H1 (cell line): ENCODE measurements around the gene UVRAG. TPM values are rescaled to one million over a fixed set of nuclear protein-coding genes. Genes with fewer than 3 reads are reported as not detected.

Experiments used
- CTCF ChIA-PET: fragments of 300-600 bp; sonication (Branson Sonifier 250); formaldehyde crosslinking; loops from one replicate; lab custom pipeline; 2021; ENCODE audit not compliant: partially characterized antibody; lab: Charles Lee
- POLR2A ChIA-PET: fragments of 300-600 bp; sonication (Branson Sonifier 250); formaldehyde crosslinking; loops from one replicate; lab custom pipeline; 2021; ENCODE audit warnings: inconsistent platforms; ENCODE audit not compliant: partially characterized antibody; lab: Charles Lee
- DNase-seq, 2 experiments: peaks; one replicate each; pipeline versions ENCODE4 v3.0.0 to v3.0.0-alpha.2; 2010 to 2022; ENCODE audit warnings: low spot score in 2 of 2, low read depth in 1 of 2, mixed read lengths in 1 of 2
- FAIRE-seq: peaks from 2 replicates; lab custom pipeline; 2011; peaks lifted over from hg19 to GRCh38; lab: Jason Lieb, UNC
- H2AFZ ChIP-seq: 2 replicates; pipeline ENCODE4 v1.8.1; 2012; ENCODE audit warnings: low read length, inconsistent platforms
- H2AK5ac ChIP-seq: 2 replicates; pipeline ENCODE4 v1.6.1; 2013; ENCODE audit warnings: low read depth, low read length
- H2BK120ac ChIP-seq: replicated peaks from 2 replicates; pipeline ENCODE3; 2013; ENCODE audit warnings: low read depth, low read length, inconsistent platforms
- H2BK12ac ChIP-seq: 2 replicates; pipeline ENCODE4 v1.6.1; 2013; ENCODE audit warnings: low read depth, low read length
- H2BK15ac ChIP-seq: 2 replicates; pipeline ENCODE4 v1.6.1; 2013; ENCODE audit warnings: low read length
- H2BK20ac ChIP-seq: 2 replicates; pipeline ENCODE4 v1.6.1; 2013; ENCODE audit warnings: low read length
- H2BK5ac ChIP-seq: 2 replicates; pipeline ENCODE4 v1.6.1; 2013; ENCODE audit warnings: low read depth, low read length
- H3K14ac ChIP-seq: 2 replicates; pipeline ENCODE4 v1.6.1; 2013; ENCODE audit warnings: inconsistent platforms; ENCODE audit not compliant: insufficient read length
- H3K18ac ChIP-seq: 2 replicates; pipeline ENCODE4 v1.6.1; 2013; ENCODE audit warnings: low read length; ENCODE audit errors: extremely low read depth
- H3K23ac ChIP-seq: 2 replicates; pipeline ENCODE4 v1.6.1; 2013; ENCODE audit warnings: inconsistent platforms; ENCODE audit not compliant: insufficient read length
- H3K23me2 ChIP-seq: 2 replicates; pipeline ENCODE4 v1.6.1; 2013; ENCODE audit warnings: low read depth, low read length
- H3K27ac ChIP-seq: 2 replicates; pipeline ENCODE4 v1.6.1; 2011; ENCODE audit warnings: low read depth, low read length, inconsistent platforms
- H3K27me3 ChIP-seq, 4 experiments: replicated peaks in 1 of 4; 1 replicate in 1 of 4; 2 replicates in 3 of 4; pipeline versions ENCODE4 v1.6.1 to v1.8.1; 2011 to 2013; ENCODE audit warnings: low read length in 3 of 4, mild to moderate bottlenecking in 3 of 4, inconsistent platforms in 2 of 4, mixed read lengths in 2 of 4, moderate library complexity in 1 of 4; ENCODE audit not compliant: control insufficient read depth in 3 of 4, insufficient read depth in 3 of 4; ENCODE audit errors: extremely low read depth in 1 of 4
- H3K36me3 ChIP-seq, 4 experiments: 2 replicates each; pipeline versions ENCODE4 v1.6.1 to v1.8.1; 2011 to 2013; ENCODE audit warnings: mild to moderate bottlenecking in 4 of 4, low read length in 3 of 4, moderate library complexity in 2 of 4, control low read depth in 1 of 4, inconsistent platforms in 1 of 4; ENCODE audit not compliant: insufficient read depth in 4 of 4, control insufficient read depth in 2 of 4
- H3K4ac ChIP-seq: replicated peaks from 2 replicates; pipeline ENCODE3; 2013; ENCODE audit warnings: low read length, low read depth, mixed read lengths, inconsistent platforms; ENCODE audit not compliant: insufficient read length
- H3K4me1 ChIP-seq, 4 experiments: replicated peaks in 1 of 4; 1 replicate in 1 of 4; 2 replicates in 3 of 4; pipeline versions ENCODE4 v1.6.1 to v1.8.1; 2011 to 2013; ENCODE audit warnings: low read length in 3 of 4, inconsistent platforms in 2 of 4, mixed read lengths in 1 of 4; ENCODE audit not compliant: insufficient read depth in 4 of 4, control insufficient read depth in 3 of 4
- H3K4me2 ChIP-seq, 2 experiments: 2 replicates each; pipeline versions ENCODE4 v1.6.1 to v1.8.1; 2011 to 2013; ENCODE audit warnings: low read depth in 2 of 2, low read length in 2 of 2, control low read depth in 1 of 2, inconsistent platforms in 1 of 2, mild to moderate bottlenecking in 1 of 2; ENCODE audit not compliant: insufficient read depth in 1 of 2
- H3K4me3 ChIP-seq, 4 experiments: fragments of 200-600, 300-600 bp in 1 of 4; sonication (generic), shearing (Covaris generic), sonication (Bioruptor Twin) in 1 of 4; 2 replicates each; pipeline versions ENCODE4 v1.5.1 to v1.8.1; 2011 to 2016; ENCODE audit warnings: low read length in 4 of 4, low read depth in 3 of 4, control low read depth in 2 of 4, inconsistent platforms in 2 of 4, mild to moderate bottlenecking in 2 of 4, mixed read lengths in 1 of 4, moderate library complexity in 1 of 4; ENCODE audit not compliant: insufficient read depth in 2 of 4; ENCODE audit errors: extremely low read depth in 1 of 4
- H3K56ac ChIP-seq: replicated peaks from 2 replicates; pipeline ENCODE3; 2013; ENCODE audit warnings: low read depth, mild to moderate bottlenecking, mixed read lengths, low read length, inconsistent platforms; ENCODE audit not compliant: insufficient read length
- H3K79me1 ChIP-seq: 2 replicates; pipeline ENCODE4 v1.6.1; 2013; ENCODE audit warnings: low read depth, low read length, control low read depth
- H3K79me2 ChIP-seq, 2 experiments: 2 replicates each; pipeline versions ENCODE4 v1.6.1 to v1.8.1; 2012 to 2013; ENCODE audit warnings: low read length in 2 of 2, mild to moderate bottlenecking in 2 of 2, inconsistent platforms in 1 of 2; ENCODE audit not compliant: insufficient read depth in 2 of 2, control insufficient read depth in 1 of 2
- H3K9ac ChIP-seq, 4 experiments: replicated peaks in 1 of 4; 1 replicate in 1 of 4; 2 replicates in 3 of 4; pipeline versions ENCODE4 v1.6.1 to v1.8.1; 2011 to 2013; ENCODE audit warnings: low read depth in 3 of 4, low read length in 3 of 4, control low read depth in 2 of 4, mild to moderate bottlenecking in 2 of 4, moderate library complexity in 2 of 4, inconsistent platforms in 1 of 4; ENCODE audit errors: extremely low read depth in 1 of 4
- H3K9me3 ChIP-seq, 2 experiments: 2 replicates each; pipeline versions ENCODE4 v1.6.1 to v1.8.1; 2012 to 2013; ENCODE audit warnings: mild to moderate bottlenecking in 2 of 2, moderate library complexity in 2 of 2, control low read depth in 1 of 2, inconsistent platforms in 1 of 2, low read depth in 1 of 2, low read length in 1 of 2, mixed read lengths in 1 of 2; ENCODE audit not compliant: insufficient read depth in 2 of 2
- H4K20me1 ChIP-seq, 2 experiments: replicated peaks in 1 of 2; 2 replicates each; pipeline versions ENCODE3 to v1.8.1; 2011 to 2013; ENCODE audit warnings: inconsistent platforms in 2 of 2, low read length in 2 of 2, mild to moderate bottlenecking in 1 of 2; ENCODE audit not compliant: insufficient read depth in 2 of 2, control insufficient read depth in 1 of 2
- H4K5ac ChIP-seq: 2 replicates; pipeline ENCODE4 v1.6.1; 2013; ENCODE audit warnings: low read length, low read depth, mixed read lengths, inconsistent platforms; ENCODE audit not compliant: insufficient read length
- H4K8ac ChIP-seq: 2 replicates; pipeline ENCODE4 v1.8.0; 2013; ENCODE audit warnings: mild to moderate bottlenecking, moderate library complexity, low read length, inconsistent platforms; ENCODE audit not compliant: insufficient read depth; ENCODE audit errors: extremely low read depth
- H4K91ac ChIP-seq: replicated peaks from 2 replicates; pipeline ENCODE3; 2013; ENCODE audit warnings: low read length, mixed read lengths, inconsistent platforms; ENCODE audit not compliant: insufficient read length
- CBX8 ChIP-seq: fragments of 300-800, 300-1000 bp; sonication (generic); IDR thresholded peaks from 2 replicates; pipeline ENCODE4 v1.7.1; 2016; ENCODE audit warnings: low read depth, low read length, borderline replicate concordance
- FOSL1 ChIP-seq: IDR thresholded peaks from 2 replicates; pipeline ENCODE4 v1.6.1; 2011; ENCODE audit warnings: mild to moderate bottlenecking, low read depth, low read length, moderate library complexity; ENCODE audit not compliant: insufficient read depth
- KDM1A ChIP-seq: fragments of 200-600, 300-600 bp; sonication (generic); IDR thresholded peaks from 2 replicates; pipeline ENCODE4 v1.7.1; 2016; ENCODE audit warnings: mild to moderate bottlenecking, low read length, borderline replicate concordance
- RNF2 ChIP-seq: fragments of 200-900, 300-1000 bp; sonication (generic); IDR thresholded peaks from 2 replicates; pipeline ENCODE4 v1.7.1; 2016; ENCODE audit warnings: borderline replicate concordance, low read depth, mild to moderate bottlenecking, antibody characterized with exemption, low read length; ENCODE audit not compliant: poor library complexity, severe bottlenecking; ENCODE audit errors: missing control alignments
- SIX5 ChIP-seq: IDR thresholded peaks from 2 replicates; pipeline ENCODE4 v1.6.1; 2011; ENCODE audit warnings: mild to moderate bottlenecking, low read depth, low read length
- WGBS, 2 experiments: shearing (Covaris generic) in 1 of 2; methylation state at CpG; one replicate each; pipeline versions ENCODE4 v1.1.6 to v1.1.7; 2013 to 2015; ENCODE audit warnings: low lambda C conversion rate in 2 of 2, mixed read lengths in 2 of 2, inconsistent platforms in 1 of 2, low coverage in 1 of 2, missing lambda C conversion rate in 1 of 2; ENCODE audit not compliant: insufficient replicate concordance in 2 of 2, insufficient coverage in 1 of 2, insufficient read length in 1 of 2; ENCODE audit errors: extremely low coverage in 1 of 2, missing lambda C conversion rate in 1 of 2; 5-methylcytosine and 5-hydroxymethylcytosine counted together
- polyA plus RNA-seq, 7 experiments: library from polyadenylated mRNA; depleted of rRNA in 3 of 7; stranded (reverse) in 5 of 7; unstranded in 2 of 7; fragments of >200 nt in 5 of 7; fragments of 200-250 nt in 2 of 7; gene quantifications; 1 replicate in 5 of 7; 2 replicates in 1 of 7; 4 replicates in 1 of 7; pipeline versions ENCODE4 v1.2.1 to v1.2.3, GENCODE V29; 2011 to 2013; ENCODE audit warnings: missing spikeins in 2 of 7, mixed read lengths in 2 of 7
- total RNA-seq: library from RNA; stranded (reverse); fragmentation: NEBNext Ultra II Directional; extraction: Animal tissue kit (Norgen Biotek cat#: 25700); gene quantifications from 2 replicates; pipeline ENCODE4 v1.2.1, GENCODE V29; 2021

UVRAG gene
- total and polyA plus RNA-seq, 2 of the 8 experiments (the other 6 are each of a cell fraction or from before 2014, with no cell fraction given): 5.5 to 14.7 TPM

GRCh38 chr11:75771646-75772410 is 43.2 kb upstream of the UVRAG start:
- no peak overlapping the region for H3K18ac ChIP-seq
- ChIA-PET CTCF (interaction anchor here (1.1 to 2.7 kb wide), 4 partner anchors 9 to 66 kb away, joined by 3 to 8 read pairs (median 6); no protein-coding TSS in a partner anchor), POLR2A (no interaction called here)
- H4K91ac ChIP-seq: no peak overlapping the region
- H2BK20ac ChIP-seq: no peak overlapping the region
- H4K5ac ChIP-seq: no peak overlapping the region
- TF ChIP-seq KDM1A (no peak), RNF2 (no peak), SIX5 (no peak), FOSL1 (no peak), CBX8 (no peak)
- no peak overlapping the region for H2BK12ac ChIP-seq
- H3K36me3 ChIP-seq: no peaks in the 10 kb centered on the region
- no peaks in the 10 kb centered on the region for H4K20me1 ChIP-seq
- no peak overlapping the region for H2BK120ac ChIP-seq
- peaks cover 0 to 21% (median 15%) of the 10 kb centered on the region in 4 experiments; a peak in 6 of 7 replicates for H3K4me1 ChIP-seq
- no peak for FAIRE-seq
- H3K27me3 ChIP-seq: peaks cover 14 to 44% (median 35%) of the 10 kb centered on the region in 4 experiments
- H3K79me1 ChIP-seq: no peaks in the 10 kb centered on the region
- no peak overlapping the region for H3K9ac ChIP-seq
- H3K23ac ChIP-seq: no peak overlapping the region
- no peak for DNase-seq
- no peak overlapping the region for H3K4me3 ChIP-seq
- no peak overlapping the region for H3K27ac ChIP-seq
- H3K79me2 ChIP-seq: no peaks in the 10 kb centered on the region
- peaks cover 0 to 2% of the 10 kb centered on the region in 2 experiments; a peak in 1 of 4 replicates for H3K9me3 ChIP-seq
- H3K4me2 ChIP-seq: no peak overlapping the region
- H2AFZ ChIP-seq: no peak overlapping the region
- H2AK5ac ChIP-seq: no peak overlapping the region
- H2BK15ac ChIP-seq: peak overlapping the region; percentile 72; the same call in 1 of the 2 replicates
- H3K4ac ChIP-seq: no peak overlapping the region
- H2BK5ac ChIP-seq: no peak overlapping the region
- no peak overlapping the region for H3K14ac ChIP-seq
- peaks cover 6% of the 10 kb centered on the region; the same call in 1 of the 2 replicates for H3K23me2 ChIP-seq
- 80% methylated on average over 6 of the region's 6 CpGs; no CpG with 5 or more reads in 1 of the 2 experiments for WGBS, 2 experiments
- H4K8ac ChIP-seq: no peak overlapping the region; the same call in 1 of the 2 replicates
- H3K56ac ChIP-seq: no peak overlapping the region
